K562 (cell line): ENCODE results near the gene SRPRA. TPM values are rescaled to one million over a fixed set of nuclear protein-coding genes. Genes with fewer than 3 reads are reported as not detected.
A peak's percentile ranks its signal among the peaks of the same experiment; 100 is the strongest.

Source experiments
- CHD7 ChIP-seq: fragments of 200-600 bp; sonication (generic); IDR thresholded peaks from one replicate; pipeline ENCODE4 v1.6.1; 2012; ENCODE audit warnings: mild to moderate bottlenecking, low read depth, low read length, inconsistent platforms
- SREBF2 ChIP-seq: sonication (generic); formaldehyde crosslinking; IDR thresholded peaks from 2 replicates; pipeline ENCODE4 v1.4.0; 2020; ENCODE audit warnings: mild to moderate bottlenecking, missing genetic modification reagents
- TCF3 ChIP-seq: sonication (generic); formaldehyde crosslinking; IDR thresholded peaks from 2 replicates; pipeline ENCODE4 v1.4.0; 2020; ENCODE audit warnings: mild to moderate bottlenecking, missing genetic modification reagents
- ZFP30 ChIP-seq: fragments of 250-450 bp; sonication (Bioruptor Pico); IDR thresholded peaks from 2 replicates; pipeline ENCODE4 v1.8.0; 2022; ENCODE audit warnings: moderate library complexity, mild to moderate bottlenecking, inconsistent platforms, borderline replicate concordance
- ZNF174 ChIP-seq: fragments of 250-450 bp; sonication (Bioruptor Pico); IDR thresholded peaks from 2 replicates; pipeline ENCODE4 v1.4.0; 2020; ENCODE audit warnings: mild to moderate bottlenecking
- ZNF77 ChIP-seq: fragments of 250-450 bp; sonication (Bioruptor Pico); IDR thresholded peaks from 2 replicates; pipeline ENCODE4 v1.5.0; 2020
- ZNF79 ChIP-seq: fragments of 250-450 bp; sonication (Bioruptor Pico); IDR thresholded peaks from 2 replicates; pipeline ENCODE4 v1.4.0; 2020; ENCODE audit warnings: low read depth, mild to moderate bottlenecking, moderate library complexity
- polyA plus RNA-seq, 8 experiments: library from polyadenylated mRNA; depleted of rRNA in 4 of 8; stranded (reverse) in 5 of 8; unstranded in 3 of 8; fragments of >200 nt; fragmentation: Nextera tagmentation in 2 of 8; fragmentation: Illumina TruSeq in 1 of 8; extraction: Ambion mirVana in 2 of 8; extraction: Trizol in 1 of 8; gene quantifications; 2 replicates each; pipeline versions ENCODE4 v1.2.1 to v1.2.3, GENCODE V29; 2011 to 2014; ENCODE audit warnings: inconsistent platforms in 1 of 8, missing spikeins in 1 of 8
- total RNA-seq, 7 experiments: library from RNA; depleted of rRNA in 6 of 7; stranded (reverse); fragments of >200 nt in 6 of 7; fragmentation: Illumina TruSeq in 2 of 7; extraction: Trizol in 2 of 7; gene quantifications; 2 replicates each; pipeline versions ENCODE4 v1.2.1 to v1.2.3, GENCODE V29; 2011 to 2021; ENCODE audit warnings: low replicate concordance in 1 of 7

Gene SRPRA
- total and polyA plus RNA-seq, 9 of the 15 experiments (the other 6 are each of a cell fraction or from before 2014, with no cell fraction given) = 33.5 to 124 (median 80.0) TPM

- no peak for TF ChIP-seq CHD7
- TF ChIP-seq SREBF2 (CRISPR knock-in tag) = 0 out of 2 replicates have a peak, but pooled peaks have one; percentile 62
- TF ChIP-seq ZNF79 = no peak
- no peak for TF ChIP-seq ZNF174
- peak; percentile 50 for TF ChIP-seq TCF3 (CRISPR knock-in tag)
- TF ChIP-seq ZNF77 (CRISPR knock-in tag) = no peak
- no peak for TF ChIP-seq ZFP30 (CRISPR knock-in tag)
Observed at GRCh38 chr11:126303623-126304456, 35.1 kb upstream of the SRPRA start, which contains the start of gene DCPS (continued).
